ENCODE measurements around the gene IFRD2. TPM values are rescaled to one million over a fixed set of nuclear protein-coding genes. Genes with fewer than 3 reads are reported as not detected.

Gene IFRD2
- 231 TPM for total RNA-seq

GRCh38 chr3:50292159-50293078, at the start of gene IFRD2:
TSS of gene IFRD2 (minus strand) at chr3:50292429. CDS start at chr3:50292274, 155 bp downstream.
- Histone ChIP-seq H3K27me3 (no peaks in the 10 kb centered on the region), H3K36me3 (peaks cover 20 to 37% of the 10 kb centered on the region in 2 donors), H3K9me3 (no peaks in the 10 kb centered on the region), H3K27ac (peak within 1 kb of the TSS; percentile 85 to 89), H3K4me3 (peak within 1 kb of the TSS; percentile 82 to 84), H3K4me1 (peaks cover 0 to 21% of the 10 kb centered on the region in 2 donors)
- TF ChIP-seq CTCF (IDR thresholded peaks at IDR 0.05) = no peak
- DNase-seq (ENCODE audit: low spot score in 2 of 2) = peak; percentile 93 to 98
- intact Hi-C loops (cut with DNase I) = no loop called here

- Histone ChIP-seq H3K27ac (peak overlapping the region; percentile 99), H3K27me3 (no peaks in the 10 kb centered on the region), H3K4me1 (peaks cover 21 to 45% of the 10 kb centered on the region in 2 donors), H3K9me3 (no peaks in the 10 kb centered on the region), H3K36me3 (no peaks in the 10 kb centered on the region), H3K4me3 (peak overlapping the region in 1 of 2 donors; percentile 96)
- intact Hi-C loops (cut with DNase I) = no loop called here
- TF ChIP-seq CTCF (IDR thresholded peaks at IDR 0.05) = no peak
- DNase-seq (ENCODE audit: low spot score in 2 of 2) = no peak
These were observed 49.3 kb upstream of the IFRD2 start for GRCh38 chr3:50341537-50341936.

GRCh38 chr3:50340448-50341329, 48.5 kb upstream of the IFRD2 start, which contains the start of gene RASSF1:
TSS of gene RASSF1 (minus strand) at chr3:50340836. CDS start at chr3:50340805, 31 bp downstream.
- intact Hi-C loops (cut with DNase I) = no loop called here
- H3K4me3 ChIP-seq = peak within 1 kb of the TSS; percentile 68 to 96
- H3K4me1 ChIP-seq = peaks cover 20 to 52% of the 10 kb centered on the region in 2 donors
- TF ChIP-seq CTCF (IDR thresholded peaks at IDR 0.05) = no peak
- DNase-seq (ENCODE audit: low spot score in 2 of 2) = peak; percentile 58 to 86
- no peaks in the 10 kb centered on the region for H3K9me3 ChIP-seq
- no peaks in the 10 kb centered on the region for H3K36me3 ChIP-seq
- no peaks in the 10 kb centered on the region for H3K27me3 ChIP-seq
- H3K27ac ChIP-seq = peak within 1 kb of the TSS; percentile 99

- no peak for DNase-seq (ENCODE audit: low spot score in 2 of 2)
- Histone ChIP-seq H3K27me3 (no peaks in the 10 kb centered on the region), H3K9me3 (no peaks in the 10 kb centered on the region), H3K4me1 (peaks cover 18 to 52% of the 10 kb centered on the region in 2 donors), H3K4me3 (peak overlapping the region; percentile 68 to 96), H3K27ac (peak overlapping the region; percentile 99), H3K36me3 (no peaks in the 10 kb centered on the region)
- intact Hi-C loops (cut with DNase I) = no loop called here
- no peak for TF ChIP-seq CTCF (IDR thresholded peaks at IDR 0.05)
These were observed 47.9 kb upstream of the IFRD2 start for GRCh38 chr3:50340147-50340447.

- H3K4me1 ChIP-seq = peaks cover 20 to 56% of the 10 kb centered on the region in 2 donors
- H3K36me3 ChIP-seq = no peaks in the 10 kb centered on the region
- intact Hi-C loops (cut with DNase I) = no loop called here
- peak overlapping the region; percentile 68 to 96 for H3K4me3 ChIP-seq
- H3K9me3 ChIP-seq = no peaks in the 10 kb centered on the region
- TF ChIP-seq CTCF (IDR thresholded peaks at IDR 0.05) = no peak
- no peak for DNase-seq (ENCODE audit: low spot score in 2 of 2)
- H3K27ac ChIP-seq = peak overlapping the region; percentile 99
- no peaks in the 10 kb centered on the region for H3K27me3 ChIP-seq
These were observed 47.4 kb upstream of the IFRD2 start for GRCh38 chr3:50339485-50340146.

All from ascending aorta (tissue), 2 donors.